Renal cortex interstitium (tissue), 11 donors: Measurements from ENCODE around the gene VWA3A. TPM values are rescaled to one million over a fixed set of nuclear protein-coding genes. Genes with fewer than 3 reads are reported as not detected.
"Not testable (repeated sequence)": the region's sequence is repeated elsewhere in the genome, so short reads cannot be mapped to it uniquely, and the experiment has no call there.

Source experiments
- DNase-seq, 11 donors: peaks; one replicate each; pipeline ENCODE4 v3.0.0-alpha.2; 2013; ENCODE audit warnings: low read depth in 9 of 11, low spot score in 4 of 11; ENCODE audit errors: extremely low read depth in 1 of 11
- polyA plus RNA-seq, 3 donors: library from polyadenylated mRNA; unstranded; fragments of 120-200 nt; gene quantifications; one replicate each; pipeline ENCODE4 v1.2.1, GENCODE V29; 2013; ENCODE audit not compliant: insufficient read length in 3 of 3

The VWA3A gene
- polyA plus RNA-seq, 3 donors: 1.8 to 4.7 (median 2.1) TPM

GRCh38 chr16:22126037-22126558, 33.8 kb downstream of the VWA3A start:
- DNase-seq: no peak

GRCh38 chr16:22128537-22128936, 36.2 kb downstream of the VWA3A start:
- not testable (repeated sequence) for DNase-seq

GRCh38 chr16:22130528-22130927, 38.2 kb downstream of the VWA3A start:
- DNase-seq: no peak

DNA sequence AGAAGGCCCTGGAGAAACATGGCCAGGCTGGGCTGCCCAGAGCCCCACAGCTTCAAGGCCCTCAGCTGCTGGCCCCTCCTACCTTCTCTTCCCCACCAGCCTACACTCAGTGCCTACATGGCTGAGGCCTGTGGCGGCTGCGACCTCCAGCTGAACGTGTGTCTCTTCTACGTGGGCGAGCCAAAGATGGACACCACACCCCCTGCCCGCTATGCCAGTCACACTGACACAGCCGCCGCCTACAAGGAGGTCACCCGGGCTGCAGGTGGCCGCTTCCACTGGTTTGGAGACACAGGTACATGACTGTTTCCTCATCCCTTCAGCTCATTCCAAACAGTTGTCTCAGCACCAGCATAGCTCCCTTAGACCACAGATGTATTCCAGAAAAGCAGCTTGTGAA, 40.5 kb downstream of the VWA3A start:
- no peak for DNase-seq

GRCh38 chr16:22138482-22138881, 46.1 kb downstream of the VWA3A start:
- no peak for DNase-seq

DNA sequence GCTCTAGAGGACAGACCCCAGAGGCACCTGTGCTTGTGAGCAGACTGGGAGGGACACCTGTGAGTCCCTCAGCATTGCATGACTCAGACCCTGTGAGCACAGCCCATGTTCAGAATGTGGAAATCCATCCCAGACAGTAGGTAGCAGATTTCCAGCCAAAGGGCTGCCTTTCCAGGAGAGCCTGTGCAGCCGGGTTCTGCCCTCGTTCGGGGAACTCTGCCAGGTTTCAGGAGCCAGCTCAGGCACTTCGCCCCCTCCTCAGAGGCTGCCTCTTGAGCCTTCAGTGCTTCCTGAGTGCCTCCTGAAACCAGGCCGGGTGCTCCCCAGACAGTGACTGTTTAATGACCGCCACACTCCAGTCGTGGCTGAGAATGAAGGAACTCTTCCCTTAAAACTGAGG, 46.7 kb downstream of the VWA3A start:
- no peak for DNase-seq

DNA sequence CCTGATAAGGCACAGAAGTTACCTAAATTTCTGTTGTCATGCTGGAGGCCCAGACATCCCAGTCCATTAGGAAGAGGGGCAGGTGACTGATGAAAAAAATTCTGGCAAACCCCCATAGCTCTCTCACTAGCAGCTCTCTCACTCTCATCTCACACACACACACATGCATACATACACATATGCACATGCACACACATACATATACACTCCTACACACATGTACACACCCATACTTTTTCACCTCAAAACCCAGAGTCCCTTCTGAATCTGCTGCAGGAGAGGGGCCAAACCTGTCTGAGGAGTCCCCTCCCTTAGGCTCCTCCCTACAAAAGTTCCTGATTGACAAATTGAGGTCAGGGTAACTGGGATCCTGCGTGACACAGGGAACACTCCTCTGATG, 47.4 kb downstream of the VWA3A start:
- no peak for DNase-seq

GRCh38 chr16:22141767-22142166, 49.4 kb downstream of the VWA3A start:
- no peak for DNase-seq

- no peak for DNase-seq
These were observed 52.2 kb downstream of the VWA3A start for GRCh38 chr16:22144520-22144919.

- DNase-seq: no peak
These were observed 55.5 kb downstream of the VWA3A start for GRCh38 chr16:22147853-22148252.

DNA sequence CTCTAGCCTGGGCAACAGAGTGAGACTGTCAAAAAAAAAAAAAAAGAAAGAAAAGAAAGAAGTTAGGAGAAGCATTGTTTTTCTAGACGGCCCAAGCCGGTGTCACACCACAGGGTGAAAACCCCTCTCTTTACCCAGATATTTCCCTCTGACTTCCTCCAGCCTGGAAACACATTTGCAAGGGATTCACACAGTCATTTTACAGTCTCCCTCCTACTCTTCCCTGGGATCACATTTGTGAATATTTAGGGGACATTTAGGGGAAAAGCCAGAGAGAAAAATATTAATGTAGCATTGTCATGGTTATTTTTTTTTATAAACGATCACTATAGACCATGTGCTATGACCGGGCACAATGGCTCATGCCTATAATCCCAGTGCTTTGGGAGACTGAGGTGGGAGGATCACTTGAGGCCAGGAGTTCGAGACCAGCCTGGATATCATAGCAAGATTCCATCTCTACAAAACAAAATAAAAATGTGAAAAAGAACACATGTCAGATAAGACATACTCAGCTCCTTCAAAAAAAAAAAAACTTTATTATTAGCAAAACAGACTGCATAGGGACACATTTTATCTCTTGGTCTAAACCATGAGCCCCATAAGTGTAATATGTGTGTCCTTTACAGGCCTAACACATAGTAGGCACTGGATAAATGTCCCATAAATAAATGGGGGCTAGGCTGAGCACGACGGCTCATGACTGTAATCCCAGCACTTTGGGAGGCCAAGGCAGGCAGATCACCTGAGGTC, 59.1 kb downstream of the VWA3A start:
- DNase-seq: no peak

- DNase-seq: no peak
These were observed 60.0 kb downstream of the VWA3A start for GRCh38 chr16:22152316-22152715.

DNA sequence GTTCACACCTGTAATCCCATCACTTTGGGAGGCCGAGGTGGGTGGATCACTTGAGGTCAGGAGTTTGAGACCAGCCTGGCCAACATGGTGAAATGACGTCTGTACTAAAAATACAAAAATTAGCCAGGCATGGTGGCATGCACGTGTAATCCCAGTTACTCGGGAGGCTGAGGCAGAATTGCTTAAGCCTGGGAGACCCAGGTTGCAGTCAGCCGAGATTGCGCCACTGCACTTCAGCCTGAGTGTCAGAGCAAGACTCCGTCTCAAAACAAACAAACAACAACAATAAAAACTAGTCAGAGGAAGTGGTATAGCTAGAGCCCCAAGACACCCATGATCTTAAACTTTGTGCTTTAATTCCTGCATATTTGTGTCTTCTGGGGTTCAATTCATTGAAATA, 60.7 kb downstream of the VWA3A start:
- DNase-seq: not testable (repeated sequence)

DNA sequence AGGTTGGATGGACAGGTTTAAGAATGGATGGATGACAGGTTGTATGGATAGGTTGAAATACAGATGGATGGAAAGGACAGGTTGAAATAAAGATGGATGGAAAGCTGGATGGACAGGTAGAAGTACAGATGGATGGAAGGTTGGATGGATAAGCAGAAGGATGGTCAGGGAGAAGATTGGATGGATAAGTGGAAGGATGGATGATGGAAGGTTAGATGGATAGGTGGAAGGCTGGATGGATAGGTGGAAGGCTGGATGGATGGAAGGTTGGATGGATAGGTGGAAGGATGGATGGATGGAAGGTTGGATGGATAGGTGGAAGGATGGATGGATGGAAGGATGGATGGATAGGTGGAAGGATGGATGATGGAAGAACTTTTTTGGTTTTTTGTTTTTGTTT, 69.1 kb downstream of the VWA3A start:
- DNase-seq: no peak

DNA sequence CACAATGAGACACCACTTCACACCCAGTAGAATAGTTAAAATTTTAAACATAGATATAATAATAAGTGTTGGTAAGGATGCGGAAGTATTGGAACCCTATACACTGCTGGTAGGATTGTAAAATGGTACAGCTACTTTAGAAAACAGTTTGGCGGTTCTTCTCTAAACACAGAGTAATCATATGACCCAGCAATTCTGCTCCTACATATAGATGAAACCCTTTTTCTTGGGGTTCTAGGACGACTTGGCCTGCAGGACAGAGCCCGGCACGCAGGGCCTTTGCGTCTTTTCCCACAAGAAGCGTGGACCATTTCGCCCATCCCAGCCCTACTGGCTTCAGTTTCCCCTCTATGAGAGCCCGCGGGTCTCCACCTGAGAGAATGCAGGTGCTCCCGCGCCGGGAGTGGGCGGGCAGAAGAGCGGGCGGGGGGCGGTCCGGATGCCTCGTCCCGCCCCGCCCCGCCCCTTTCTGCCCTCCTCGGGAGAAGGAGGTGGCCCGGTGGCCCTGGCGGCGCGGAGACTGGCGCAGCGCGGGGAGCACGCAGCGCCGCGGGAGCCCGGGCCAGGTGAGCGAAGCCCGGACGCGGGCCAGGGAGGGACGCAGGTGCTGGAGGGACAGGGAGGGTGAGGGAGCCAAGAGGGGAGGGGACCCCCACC, 69.8 kb downstream of the VWA3A start, which contains the start of gene SDR42E2:
SDR42E2 (plus strand) TSS at position 508 of the 657 bp plus-strand sequence. CDS start 3,077 bp downstream, outside the sequence.
- peak in 5 of 11 donors; percentile 8 to 28 (median 16) for DNase-seq

DNA sequence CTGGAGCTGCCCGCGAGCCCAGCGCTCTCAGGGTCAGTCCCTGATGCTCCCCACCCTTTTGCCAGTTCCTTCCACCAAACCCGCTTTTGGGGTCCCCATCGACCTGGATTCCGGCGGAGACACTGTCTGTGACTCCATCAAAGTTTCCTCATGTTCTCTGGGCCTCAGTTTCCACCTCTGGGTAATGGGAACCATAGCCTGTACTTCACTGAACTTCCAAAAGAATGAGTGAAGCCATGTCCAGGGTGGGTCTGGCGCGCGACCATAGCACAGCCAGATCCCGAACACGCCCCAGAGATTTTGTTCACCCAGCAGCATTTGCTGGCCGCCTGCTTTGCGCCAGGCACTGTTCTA, 70.3 kb downstream of the VWA3A start:
- DNase-seq: no peak

DNA sequence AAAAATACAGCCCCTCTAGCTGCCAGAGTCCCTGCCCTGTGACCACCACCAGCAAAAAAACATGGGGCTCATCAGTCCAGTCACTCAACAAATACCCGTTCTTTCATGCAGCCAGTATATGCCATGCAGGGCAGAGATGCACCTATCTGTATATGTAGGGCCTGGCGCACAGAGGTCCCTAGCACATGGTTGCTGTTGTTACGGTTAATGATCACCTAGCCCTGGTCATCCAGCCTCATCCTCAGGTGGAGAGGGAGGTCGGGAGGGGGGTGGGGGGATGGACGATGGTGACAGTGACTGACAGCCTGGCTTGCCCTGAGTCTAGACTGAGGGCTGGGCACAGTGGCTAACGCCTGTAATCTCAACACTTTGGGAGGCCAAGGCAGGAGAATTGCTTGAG, 71.5 kb downstream of the VWA3A start:
- DNase-seq: no peak

GRCh38 chr16:22164482-22164881, 72.1 kb downstream of the VWA3A start:
- no peak for DNase-seq

GRCh38 chr16:22165508-22166285, 73.4 kb downstream of the VWA3A start:
- DNase-seq: no peak

- no peak for DNase-seq
These were observed 79.6 kb downstream of the VWA3A start for GRCh38 chr16:22171953-22172352.
